SU-DHL-6 (cell line): ENCODE results near the gene SMTNL1.

Experiments
- H2AFZ ChIP-seq: fragments of 200-600 bp; sonication (generic); 2 replicates; pipeline ENCODE4 v1.6.1; 2014; ENCODE audit warnings: low read depth, mild to moderate bottlenecking, moderate library complexity, mixed read lengths, antibody characterized with exemption, low read length; ENCODE audit not compliant: severe bottlenecking
- H3F3A ChIP-seq: fragments of 200-600 bp; shearing (Covaris generic); 2 replicates; pipeline ENCODE4 v1.6.0; 2016; ENCODE audit warnings: antibody characterized with exemption, mild to moderate bottlenecking; ENCODE audit not compliant: insufficient read depth
- H3K27ac ChIP-seq: fragments of 200-600 bp; sonication (generic); 2 replicates; pipeline ENCODE4 v1.5.1; 2016; ENCODE audit warnings: low read depth, mild to moderate bottlenecking, low read length, moderate library complexity, mixed read lengths
- H3K27me3 ChIP-seq: fragments of 200-600 bp; sonication (generic), shearing (Covaris generic); 2 replicates; pipeline ENCODE4 v1.6.0; 2014; ENCODE audit warnings: mild to moderate bottlenecking, low read length
- H3K36me3 ChIP-seq: fragments of 200-600 bp; sonication (generic); 2 replicates; pipeline ENCODE4 v1.6.1; 2014; ENCODE audit warnings: mild to moderate bottlenecking, low read length, mixed read lengths
- H3K4me2 ChIP-seq: fragments of 300-600, 200-600 bp; shearing (Covaris generic), sonication (generic); 2 replicates; pipeline ENCODE4 v1.6.0; 2014; ENCODE audit warnings: low read length, low read depth, mild to moderate bottlenecking; ENCODE audit not compliant: poor library complexity, severe bottlenecking
- H3K4me3 ChIP-seq: fragments of 200-600 bp; sonication (generic); 2 replicates; pipeline ENCODE4 v1.5.1; 2014; ENCODE audit warnings: antibody characterized with exemption, low read length, mild to moderate bottlenecking, mixed read lengths; ENCODE audit not compliant: insufficient read depth, poor library complexity, severe bottlenecking
- H3K79me2 ChIP-seq: fragments of 200-600 bp; sonication (generic); 2 replicates; pipeline ENCODE4 v1.6.1; 2014; ENCODE audit warnings: mild to moderate bottlenecking, low read length, moderate library complexity; ENCODE audit not compliant: insufficient read depth
- H3K9ac ChIP-seq: fragments of 200-600 bp; sonication (generic); 2 replicates; pipeline ENCODE4 v1.7.0; 2014; ENCODE audit warnings: mild to moderate bottlenecking, low read length
- H3K9me2 ChIP-seq: fragments of 200-600 bp; sonication (generic); replicated peaks from 2 replicates; pipeline ENCODE4 v1.6.1; 2014; ENCODE audit warnings: low read length; ENCODE audit not compliant: insufficient read depth
- H3K9me3 ChIP-seq: fragments of 200-600 bp; sonication (generic); 2 replicates; pipeline ENCODE4 v1.6.1; 2014; ENCODE audit warnings: low read length, mixed read lengths; ENCODE audit not compliant: insufficient read depth
- H4K20me1 ChIP-seq: fragments of 200-600 bp; sonication (generic); 2 replicates; pipeline ENCODE4 v1.6.1; 2014; ENCODE audit warnings: low read depth, mild to moderate bottlenecking, antibody characterized with exemption, low read length, moderate library complexity, mixed read lengths
- CTCF ChIP-seq: fragments of 200-600 bp; sonication (generic); IDR thresholded peaks from one replicate; pipeline ENCODE4 v1.5.1; 2017; ENCODE audit warnings: antibody characterized with exemption, mild to moderate bottlenecking, low read length, moderate library complexity; ENCODE audit not compliant: insufficient read depth, poor library complexity, severe bottlenecking
- EZH2phosphoT487 ChIP-seq: fragments of 200-600 bp; sonication (generic), shearing (Covaris generic); conservative IDR thresholded peaks from 2 replicates; pipeline ENCODE4 v1.6.1; 2018; ENCODE audit warnings: mild to moderate bottlenecking, antibody characterized with exemption, low read length, moderate library complexity, mixed read lengths

The SMTNL1 gene

GRCh38 chr11:57571606-57572005 is 34.2 kb downstream of the SMTNL1 start:
- H2AFZ ChIP-seq: no peak overlapping the region
- H3K27me3 ChIP-seq: no peaks in the 10 kb centered on the region
- no peak overlapping the region for H3K4me3 ChIP-seq
- H4K20me1 ChIP-seq: no peaks in the 10 kb centered on the region
- no peak overlapping the region for H3K4me2 ChIP-seq
- H3K9me2 ChIP-seq: no peaks in the 10 kb centered on the region
- H3K36me3 ChIP-seq: no peaks in the 10 kb centered on the region
- H3K9me3 ChIP-seq: no peaks in the 10 kb centered on the region
- TF ChIP-seq CTCF (no peak), EZH2phosphoT487 (no peak)
- H3F3A ChIP-seq: no peaks in the 10 kb centered on the region
- no peaks in the 10 kb centered on the region for H3K79me2 ChIP-seq
- no peak overlapping the region for H3K27ac ChIP-seq
- H3K9ac ChIP-seq: no peak overlapping the region

- Histone ChIP-seq H3K27me3 (no peaks in the 10 kb centered on the region), H3K4me3 (no peak overlapping the region), H3K9me2 (no peaks in the 10 kb centered on the region), H3K36me3 (no peaks in the 10 kb centered on the region), H3K9me3 (no peaks in the 10 kb centered on the region), H3K27ac (no peak overlapping the region), H4K20me1 (no peaks in the 10 kb centered on the region), H3K79me2 (no peaks in the 10 kb centered on the region), H3F3A (no peaks in the 10 kb centered on the region), H2AFZ (no peak overlapping the region), H3K4me2 (no peak overlapping the region), H3K9ac (no peak overlapping the region)
- TF ChIP-seq CTCF: no peak
- TF ChIP-seq EZH2phosphoT487: no peak
These were observed 36.7 kb downstream of the SMTNL1 start for GRCh38 chr11:57574061-57574460.

GRCh38 chr11:57584341-57584740 is 46.9 kb downstream of the SMTNL1 start:
- Histone ChIP-seq H3K36me3 (no peaks in the 10 kb centered on the region), H4K20me1 (no peaks in the 10 kb centered on the region), H3K4me3 (no peak overlapping the region), H3K4me2 (no peak overlapping the region), H3K9ac (no peak overlapping the region), H3K27ac (peak overlapping the region; percentile 44; the same call in 1 of the 2 replicates), H2AFZ (no peak overlapping the region), H3F3A (no peaks in the 10 kb centered on the region), H3K27me3 (no peaks in the 10 kb centered on the region), H3K9me3 (no peaks in the 10 kb centered on the region), H3K9me2 (no peaks in the 10 kb centered on the region), H3K79me2 (no peaks in the 10 kb centered on the region)
- TF ChIP-seq CTCF (no peak), EZH2phosphoT487 (no peak)

GRCh38 chr11:57585301-57585700 is 47.9 kb downstream of the SMTNL1 start:
- H3K27ac ChIP-seq: peak overlapping the region; percentile 44
- TF ChIP-seq EZH2phosphoT487 (no peak), CTCF (no peak)
- no peaks in the 10 kb centered on the region for H3K79me2 ChIP-seq
- no peaks in the 10 kb centered on the region for H3K9me3 ChIP-seq
- H3K4me3 ChIP-seq: no peak overlapping the region
- no peaks in the 10 kb centered on the region for H3K27me3 ChIP-seq
- H4K20me1 ChIP-seq: no peaks in the 10 kb centered on the region
- H3K36me3 ChIP-seq: no peaks in the 10 kb centered on the region
- no peaks in the 10 kb centered on the region for H3F3A ChIP-seq
- no peak overlapping the region for H3K9ac ChIP-seq
- H3K4me2 ChIP-seq: no peak overlapping the region
- no peak overlapping the region for H2AFZ ChIP-seq
- H3K9me2 ChIP-seq: no peaks in the 10 kb centered on the region
